ENCODE data around the gene MTMR3. TPM values are rescaled to one million over a fixed set of nuclear protein-coding genes. Genes with fewer than 3 reads are reported as not detected.

The MTMR3 gene
- total RNA-seq, 1 experiment from 2014 or later = 27.0 TPM

- TF ChIP-seq ZNF274 (IDR thresholded peaks at IDR 0.05; ENCODE audit: low read depth, low read length) = no peak
- no peak for TF ChIP-seq TCF7L2 (IDR thresholded peaks at IDR 0.05; ENCODE audit: borderline replicate concordance, extremely low read depth, insufficient read depth, insufficient read length)
- no peak for TF ChIP-seq MAX (IDR thresholded peaks at IDR 0.05)
- no peak for TF ChIP-seq YY1 (IDR thresholded peaks at IDR 0.05; ENCODE audit: extremely low read depth, insufficient replicate concordance, low read depth, low read length)
- TF ChIP-seq SRF (IDR thresholded peaks at IDR 0.05; ENCODE audit: low read depth) = no peak
- TF ChIP-seq ZFX (IDR thresholded peaks at IDR 0.05) = no peak
- no peak for TF ChIP-seq RAD21 (IDR thresholded peaks at IDR 0.05; ENCODE audit: low read depth)
- TF ChIP-seq FOSL1 (IDR thresholded peaks at IDR 0.05; ENCODE audit: low read depth) = no peak
- TF ChIP-seq EGR1 (IDR thresholded peaks at IDR 0.05; ENCODE audit: low read depth) = no peak
Measured at GRCh38 chr22:29886596-29886995, 3.6 kb downstream of the MTMR3 start (continued).

GRCh38 chr22:29887358-29887757 is 4.4 kb downstream of the MTMR3 start:
- no peaks in the 10 kb centered on the region for H4K20me1 ChIP-seq (ENCODE audit: insufficient read depth)
- CTCF ChIA-PET = no interaction called here
- BruUV-seq (replicated peaks) = no TSS peak
- TF ChIP-seq ZBTB33 (IDR thresholded peaks at IDR 0.05; ENCODE audit: extremely low read depth, insufficient replicate concordance, low read length) (no peak), YY1 (IDR thresholded peaks at IDR 0.05; ENCODE audit: extremely low read depth, insufficient replicate concordance, low read depth, low read length) (no peak), ZFX (IDR thresholded peaks at IDR 0.05) (no peak), POLR2AphosphoS5 (IDR thresholded peaks at IDR 0.05; ENCODE audit: low read depth, low read length) (no peak), TCF7L2 (IDR thresholded peaks at IDR 0.05; ENCODE audit: borderline replicate concordance, extremely low read depth, insufficient read depth, insufficient read length) (no peak), RAD21 (IDR thresholded peaks at IDR 0.05; ENCODE audit: low read depth) (no peak), ELF1 (IDR thresholded peaks at IDR 0.05; ENCODE audit: borderline replicate concordance, low read depth) (no peak), EGR1 (IDR thresholded peaks at IDR 0.05; ENCODE audit: low read depth) (no peak), SIN3A (IDR thresholded peaks at IDR 0.05; ENCODE audit: low read depth) (no peak), SRF (IDR thresholded peaks at IDR 0.05; ENCODE audit: low read depth) (no peak), ZNF274 (IDR thresholded peaks at IDR 0.05; ENCODE audit: low read depth, low read length) (no peak), POLR2A (IDR thresholded peaks at IDR 0.05; ENCODE audit: borderline replicate concordance, extremely low read depth, insufficient read depth, insufficient read length) (no peak), JUND (IDR thresholded peaks at IDR 0.05) (no peak), EZH2 (IDR thresholded peaks at IDR 0.05) (no peak)
- TF ChIP-seq, protein P1, sequence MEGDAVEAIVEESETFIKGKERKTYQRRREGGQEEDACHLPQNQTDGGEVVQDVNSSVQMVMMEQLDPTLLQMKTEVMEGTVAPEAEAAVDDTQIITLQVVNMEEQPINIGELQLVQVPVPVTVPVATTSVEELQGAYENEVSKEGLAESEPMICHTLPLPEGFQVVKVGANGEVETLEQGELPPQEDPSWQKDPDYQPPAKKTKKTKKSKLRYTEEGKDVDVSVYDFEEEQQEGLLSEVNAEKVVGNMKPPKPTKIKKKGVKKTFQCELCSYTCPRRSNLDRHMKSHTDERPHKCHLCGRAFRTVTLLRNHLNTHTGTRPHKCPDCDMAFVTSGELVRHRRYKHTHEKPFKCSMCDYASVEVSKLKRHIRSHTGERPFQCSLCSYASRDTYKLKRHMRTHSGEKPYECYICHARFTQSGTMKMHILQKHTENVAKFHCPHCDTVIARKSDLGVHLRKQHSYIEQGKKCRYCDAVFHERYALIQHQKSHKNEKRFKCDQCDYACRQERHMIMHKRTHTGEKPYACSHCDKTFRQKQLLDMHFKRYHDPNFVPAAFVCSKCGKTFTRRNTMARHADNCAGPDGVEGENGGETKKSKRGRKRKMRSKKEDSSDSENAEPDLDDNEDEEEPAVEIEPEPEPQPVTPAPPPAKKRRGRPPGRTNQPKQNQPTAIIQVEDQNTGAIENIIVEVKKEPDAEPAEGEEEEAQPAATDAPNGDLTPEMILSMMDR (IDR thresholded peaks at IDR 0.05 in 2 of 3, conservative IDR thresholded peaks at IDR 0.05 in 1 of 3; ENCODE audit: borderline replicate concordance in 1 of 3, insufficient read depth in 1 of 3, low read depth in 2 of 3, low read length in 2 of 3) = no peak
- TF ChIP-seq, protein P2, sequence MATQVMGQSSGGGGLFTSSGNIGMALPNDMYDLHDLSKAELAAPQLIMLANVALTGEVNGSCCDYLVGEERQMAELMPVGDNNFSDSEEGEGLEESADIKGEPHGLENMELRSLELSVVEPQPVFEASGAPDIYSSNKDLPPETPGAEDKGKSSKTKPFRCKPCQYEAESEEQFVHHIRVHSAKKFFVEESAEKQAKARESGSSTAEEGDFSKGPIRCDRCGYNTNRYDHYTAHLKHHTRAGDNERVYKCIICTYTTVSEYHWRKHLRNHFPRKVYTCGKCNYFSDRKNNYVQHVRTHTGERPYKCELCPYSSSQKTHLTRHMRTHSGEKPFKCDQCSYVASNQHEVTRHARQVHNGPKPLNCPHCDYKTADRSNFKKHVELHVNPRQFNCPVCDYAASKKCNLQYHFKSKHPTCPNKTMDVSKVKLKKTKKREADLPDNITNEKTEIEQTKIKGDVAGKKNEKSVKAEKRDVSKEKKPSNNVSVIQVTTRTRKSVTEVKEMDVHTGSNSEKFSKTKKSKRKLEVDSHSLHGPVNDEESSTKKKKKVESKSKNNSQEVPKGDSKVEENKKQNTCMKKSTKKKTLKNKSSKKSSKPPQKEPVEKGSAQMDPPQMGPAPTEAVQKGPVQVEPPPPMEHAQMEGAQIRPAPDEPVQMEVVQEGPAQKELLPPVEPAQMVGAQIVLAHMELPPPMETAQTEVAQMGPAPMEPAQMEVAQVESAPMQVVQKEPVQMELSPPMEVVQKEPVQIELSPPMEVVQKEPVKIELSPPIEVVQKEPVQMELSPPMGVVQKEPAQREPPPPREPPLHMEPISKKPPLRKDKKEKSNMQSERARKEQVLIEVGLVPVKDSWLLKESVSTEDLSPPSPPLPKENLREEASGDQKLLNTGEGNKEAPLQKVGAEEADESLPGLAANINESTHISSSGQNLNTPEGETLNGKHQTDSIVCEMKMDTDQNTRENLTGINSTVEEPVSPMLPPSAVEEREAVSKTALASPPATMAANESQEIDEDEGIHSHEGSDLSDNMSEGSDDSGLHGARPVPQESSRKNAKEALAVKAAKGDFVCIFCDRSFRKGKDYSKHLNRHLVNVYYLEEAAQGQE (IDR thresholded peaks at IDR 0.05; ENCODE audit: low read depth) = no peak

More at GRCh38 chr22:29887358-29887757, 4.4 kb downstream of the MTMR3 start:
- Histone ChIP-seq H3K4me3 (replicated peaks in 1 of 2; ENCODE audit: low read depth in 1 of 2, low read length in 2 of 2) (no peak overlapping the region), H3K79me2 (ENCODE audit: insufficient read depth, low read length) (peaks cover 76% of the 10 kb centered on the region), H3K9me2 (ENCODE audit: insufficient read depth) (no peaks in the 10 kb centered on the region), H3K4me2 (ENCODE audit: low read length) (no peak overlapping the region), H3K9me3 (ENCODE audit: control insufficient read depth in 1 of 2, insufficient read depth in 1 of 2, low read depth in 1 of 2, low read length in 2 of 2) (no peaks in the 10 kb centered on the region), H3K36me3 (ENCODE audit: control insufficient read depth in 1 of 2, insufficient read depth in 2 of 2, low read length in 2 of 2) (no peaks in the 10 kb centered on the region), H3K27ac (ENCODE audit: low read depth, low read length) (no peak overlapping the region), H2AFZ (ENCODE audit: low read depth, low read length, poor library complexity, severe bottlenecking) (no peak overlapping the region), H3K4me1 (ENCODE audit: control insufficient read depth in 1 of 2, insufficient read depth in 2 of 2, low read length in 2 of 2) (peaks cover 4 to 11% of the 10 kb centered on the region in 2 experiments; a peak in 2 of 4 replicates), H3K9ac (ENCODE audit: low read length) (no peak overlapping the region), H3K27me3 (ENCODE audit: insufficient read depth, low read length) (no peaks in the 10 kb centered on the region)
- intact Hi-C loops (cut with micrococcal nuclease) = no loop called here
- ChIA-PET POLR2A (no interaction called here), RAD21 (ENCODE audit: low non-redundant PET in 1 of 2, low total read pairs in 2 of 2, uncharacterized antibody in 2 of 2, unreplicated experiment in 2 of 2) (interaction anchor here in 1 of 2 experiments (0.6 kb wide), 1 partner anchor 9 kb away, joined by 4 read pairs; no protein-coding TSS in a partner anchor)
- ATAC-seq = no peak
- no peak for DNase-seq (ENCODE audit: low read depth, low spot score)

All from HCT116 (cell line).